Esophagus mucosa (tissue), 1 donor: ENCODE results near the gene FSIP1. TPM values are rescaled to one million over a fixed set of nuclear protein-coding genes. Genes with fewer than 3 reads are reported as not detected.

Experiments
- ATAC-seq: fragments of 200-7000 bp; cut with Tn5 transposase; one replicate; pipeline ENCODE4 v1.9.1; 2020
- total RNA-seq: library from RNA; stranded (reverse); gene quantifications from one replicate; pipeline ENCODE4 v1.2.4, GENCODE V29; 2023
- donor health status: DM: yes; HTN: yes; CAD: no.

The FSIP1 gene
- total RNA-seq, 1 donor from 2014 or later = 0.28 TPM

GRCh38 chr15:39792025-39792843, 9.6 kb upstream of the FSIP1 start:
- ATAC-seq = no peak

DNA sequence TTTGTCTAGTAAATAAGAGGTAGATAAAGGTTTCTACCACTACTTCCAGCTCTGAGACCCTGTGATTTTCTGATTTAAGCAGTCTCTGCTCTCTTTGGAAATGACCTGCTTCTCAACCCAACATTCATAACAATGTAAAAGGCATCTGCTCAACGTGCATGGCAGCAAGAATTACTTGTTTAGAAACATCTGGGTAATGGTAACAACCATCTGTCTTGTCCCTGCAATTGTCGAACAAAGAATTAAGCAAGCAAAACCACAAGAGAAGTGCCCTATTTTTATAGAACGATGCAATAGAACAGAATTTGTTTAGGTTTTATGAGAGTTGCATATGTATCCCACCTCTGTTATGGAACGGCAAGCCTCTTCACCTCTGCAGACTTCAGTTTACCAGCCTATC, 7.1 kb upstream of the FSIP1 start:
- ATAC-seq = no peak

DNA sequence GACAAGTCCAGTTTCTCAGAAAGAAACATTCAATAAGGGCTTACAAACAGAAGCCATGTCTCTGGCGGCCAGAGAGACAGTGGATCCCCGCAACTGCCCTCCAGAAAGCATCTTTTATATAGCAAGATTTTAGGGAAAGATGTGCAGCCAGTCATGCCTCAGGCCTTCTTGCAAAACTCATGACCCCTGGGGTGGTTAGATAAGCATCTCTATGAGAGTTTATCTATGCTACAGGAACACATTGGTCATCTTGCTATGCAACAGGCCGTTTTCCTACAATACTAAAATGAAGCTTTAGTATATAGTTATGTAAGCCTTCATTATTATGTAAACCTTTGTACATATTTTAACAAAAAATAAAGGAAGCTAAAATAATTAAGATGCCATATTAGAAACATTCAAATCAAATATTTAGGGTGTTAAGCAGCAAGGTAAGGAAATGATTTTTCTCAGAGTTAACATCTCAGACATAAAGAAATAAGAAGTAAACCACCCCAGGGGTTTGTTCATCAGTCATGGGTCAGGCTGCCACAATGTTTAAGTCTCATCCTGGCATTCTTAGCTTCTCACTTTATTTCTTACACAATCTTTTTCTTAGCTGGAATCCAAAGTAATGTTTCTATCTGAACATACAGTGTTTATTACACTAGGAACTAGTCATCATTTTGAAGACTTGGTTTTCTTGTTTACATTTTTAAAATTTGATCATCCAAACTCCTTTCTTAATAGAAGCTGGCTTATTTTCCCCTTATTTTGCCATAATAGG, 6.3 kb upstream of the FSIP1 start:
- no peak for ATAC-seq

DNA sequence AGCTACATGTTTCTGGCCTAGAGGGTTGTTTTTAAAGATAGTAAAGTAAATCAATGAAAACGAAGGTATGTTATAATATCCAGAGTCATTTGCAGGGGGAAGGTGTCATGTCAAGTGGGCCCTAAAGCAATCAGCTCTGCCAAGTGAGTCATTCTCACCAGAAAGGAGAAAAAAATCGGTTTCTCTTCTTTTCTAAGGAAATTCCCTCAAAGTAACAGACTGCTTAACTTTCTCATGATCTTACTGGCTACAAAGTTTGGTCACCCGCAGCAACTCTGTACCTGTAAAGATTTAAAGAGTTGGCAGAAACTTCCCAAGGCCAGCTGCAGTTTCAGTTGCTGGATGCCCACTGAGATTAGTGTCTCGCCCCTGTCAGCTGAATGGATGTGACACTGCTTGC, 5.5 kb upstream of the FSIP1 start:
- ATAC-seq = no peak

DNA sequence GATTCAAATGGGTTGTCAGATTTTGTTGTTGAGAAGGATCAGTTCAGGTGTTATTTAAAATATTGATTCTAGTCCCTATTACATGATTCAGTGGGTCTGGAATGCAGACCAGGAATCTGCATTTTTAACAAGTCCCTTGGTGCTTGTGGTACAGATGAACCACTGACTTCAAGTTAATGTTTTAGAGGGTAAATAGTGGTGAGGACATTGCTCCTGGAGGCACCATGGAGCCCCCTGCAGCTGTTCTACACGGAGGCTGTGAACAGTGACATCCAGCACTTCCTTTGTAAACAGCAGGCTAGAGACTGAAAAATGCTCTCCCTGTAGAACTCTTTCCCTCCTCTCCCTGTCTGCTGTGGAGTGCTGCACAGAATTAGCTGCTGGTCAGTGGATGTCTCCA, 4.8 kb upstream of the FSIP1 start:
- no peak for ATAC-seq

GRCh38 chr15:39786447-39787056, 3.9 kb upstream of the FSIP1 start:
- ATAC-seq = no peak

DNA sequence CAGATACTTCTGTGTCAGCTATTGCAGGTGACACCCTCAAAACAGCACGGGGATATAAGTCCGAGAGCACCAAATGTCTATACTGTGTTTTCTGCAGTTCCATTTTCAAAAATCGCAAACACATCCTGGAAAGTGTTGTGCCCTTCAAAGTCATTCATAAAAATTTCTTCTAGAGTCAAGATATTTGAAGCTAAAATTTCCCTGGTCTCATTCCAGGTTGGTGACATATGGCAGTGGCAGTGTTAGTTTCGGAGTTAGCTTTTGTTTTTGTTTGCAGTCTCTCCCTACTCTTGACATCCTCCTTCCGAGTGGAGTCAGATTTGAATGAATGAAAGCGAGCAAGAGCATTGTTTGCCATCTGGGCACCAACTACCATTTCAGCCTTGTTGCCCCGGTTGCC, 3.2 kb upstream of the FSIP1 start:
- ATAC-seq = no peak

GRCh38 chr15:39785139-39785538, 2.5 kb upstream of the FSIP1 start:
- no peak for ATAC-seq

GRCh38 chr15:39784638-39785037, 2.0 kb upstream of the FSIP1 start:
- no peak for ATAC-seq

DNA sequence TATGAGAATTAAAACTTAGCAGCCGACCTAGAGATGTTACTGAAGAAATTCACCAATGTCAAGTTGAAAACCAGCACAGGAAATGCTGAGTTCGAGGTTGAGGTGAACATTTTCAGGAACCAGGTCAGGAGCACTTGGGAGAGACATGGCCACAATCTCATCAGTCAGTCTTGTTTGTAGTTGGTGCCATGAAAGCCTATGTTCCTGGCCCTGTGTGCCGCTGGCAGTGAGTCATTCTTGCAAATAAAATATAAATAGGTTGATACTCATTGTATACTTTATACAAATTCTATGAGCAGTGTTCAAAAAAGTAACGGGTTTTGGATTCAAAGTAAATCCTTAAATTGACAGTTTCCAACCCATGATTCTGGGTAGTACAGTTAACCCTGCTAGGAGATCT, 1.5 kb upstream of the FSIP1 start:
- no peak for ATAC-seq

GRCh38 chr15:39783244-39783820, 691 bp upstream of the FSIP1 start:
- no peak for ATAC-seq

GRCh38 chr15:39781967-39782302, 706 bp downstream of the FSIP1 start:
- no peak for ATAC-seq

DNA sequence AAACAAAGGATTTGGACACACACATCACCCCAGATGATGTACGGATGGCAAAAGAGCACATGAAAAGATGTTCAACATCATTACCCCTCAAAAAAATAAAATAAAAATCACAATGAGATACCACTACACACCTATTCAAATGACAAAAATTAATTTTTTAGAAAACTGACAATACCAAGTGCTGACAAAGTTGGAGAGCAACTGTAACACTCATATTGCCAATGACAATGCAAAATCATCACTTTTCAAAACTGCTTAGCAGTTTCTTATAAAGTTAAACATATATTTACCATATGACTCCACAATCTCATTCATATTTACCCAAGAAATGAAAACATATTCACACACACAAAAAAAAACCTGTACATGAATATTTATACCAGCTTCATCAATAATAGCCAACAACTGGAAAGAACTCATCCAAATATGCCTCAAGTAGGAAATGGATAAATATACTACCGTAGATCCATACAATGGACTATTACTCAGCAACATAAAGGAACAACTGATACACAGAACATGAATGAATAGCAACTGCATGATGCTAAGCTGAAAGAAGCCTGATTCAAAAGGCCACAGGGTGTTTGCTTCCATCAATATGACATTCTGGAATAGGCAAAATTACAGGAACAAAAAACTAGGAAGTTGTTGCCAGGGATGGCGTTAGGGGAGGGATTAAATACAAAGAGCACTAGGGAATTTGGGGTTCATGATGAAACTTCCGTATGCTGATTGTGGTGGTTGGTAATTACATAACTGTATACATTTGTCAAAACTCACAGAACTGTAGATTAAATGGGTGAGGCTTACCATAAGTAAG, 1.3 kb downstream of the FSIP1 start:
- ATAC-seq = no peak

DNA sequence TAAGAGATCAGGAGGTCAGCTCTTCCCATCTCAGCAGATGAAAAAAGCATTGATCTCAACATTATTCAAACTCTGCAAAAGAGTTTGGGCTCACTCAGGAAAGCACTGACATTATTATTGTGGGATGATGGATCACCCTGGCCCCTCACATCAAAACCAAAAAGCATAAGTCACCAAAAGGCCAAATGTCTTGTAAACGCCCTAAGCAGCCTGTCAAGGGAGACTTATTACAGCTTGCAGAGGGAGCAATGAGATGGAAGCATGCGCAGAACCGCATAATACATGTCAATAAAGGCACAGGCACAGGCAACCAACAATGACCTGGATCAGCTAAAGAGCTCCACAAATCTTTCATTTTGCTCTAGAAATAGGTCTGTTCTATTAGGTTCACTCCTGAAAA, 4.6 kb downstream of the FSIP1 start:
- ATAC-seq = no peak

DNA sequence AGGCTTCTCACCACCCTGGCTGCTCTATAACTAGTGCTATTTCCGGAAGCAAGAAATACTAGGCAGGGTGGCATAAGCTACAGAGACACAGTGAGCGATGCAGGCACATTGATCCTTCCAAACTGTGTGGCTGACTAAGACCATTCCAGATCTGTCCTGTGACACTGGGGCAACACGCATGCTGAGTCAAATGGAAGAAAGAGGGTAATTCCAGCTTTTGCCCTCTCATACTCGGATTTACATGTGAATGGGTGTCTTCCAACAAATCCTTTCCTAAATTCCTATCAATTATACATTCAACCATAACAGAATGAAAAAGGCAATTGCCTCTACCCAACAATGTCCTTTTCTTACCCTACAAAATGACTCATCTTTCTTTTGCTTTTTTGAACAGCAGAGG, 5.1 kb downstream of the FSIP1 start:
- ATAC-seq = no peak

GRCh38 chr15:39776068-39776467, 6.6 kb downstream of the FSIP1 start:
- no peak for ATAC-seq

- no peak for ATAC-seq
Measured at GRCh38 chr15:39774688-39775267, 7.9 kb downstream of the FSIP1 start.

GRCh38 chr15:39770748-39771689, 11.6 kb downstream of the FSIP1 start:
- no peak for ATAC-seq

DNA sequence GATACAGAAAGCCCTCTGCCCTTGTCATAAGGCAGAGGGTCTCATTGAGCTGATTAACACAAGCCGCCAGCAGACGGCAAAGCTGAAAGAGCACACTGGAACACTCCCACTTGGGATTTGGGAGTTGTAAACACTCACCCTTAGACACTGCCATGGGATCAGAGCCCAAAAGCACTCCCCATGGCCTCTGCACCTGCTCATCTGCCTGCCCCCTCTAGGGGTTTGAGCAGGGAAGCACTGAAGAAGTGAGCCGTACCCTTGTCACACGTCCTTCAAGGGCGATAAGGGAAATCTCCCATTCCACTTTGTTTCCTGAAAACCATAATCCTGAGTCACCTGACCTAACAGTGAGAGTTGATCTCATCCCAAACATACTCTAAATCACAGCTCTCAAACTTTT, 14.7 kb downstream of the FSIP1 start:
- ATAC-seq = no peak

DNA sequence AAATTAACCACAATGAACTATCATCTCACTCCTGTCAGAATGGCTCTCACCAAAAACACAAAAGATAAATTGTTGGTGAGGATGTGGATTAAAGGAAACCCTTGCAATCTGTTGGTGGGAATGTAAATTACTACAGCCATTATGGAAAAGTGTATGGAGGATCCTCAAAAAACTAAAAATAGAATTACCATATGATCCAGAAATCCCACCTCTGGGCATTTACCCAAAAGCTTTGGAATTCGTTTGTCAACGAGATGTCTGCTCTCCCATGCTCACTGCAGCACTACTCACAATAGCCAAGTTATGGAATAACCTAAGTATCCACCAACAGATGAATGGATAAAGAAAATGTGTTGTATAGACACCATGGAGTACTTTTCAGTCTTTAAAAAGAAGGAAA, 21.6 kb downstream of the FSIP1 start:
- no peak for ATAC-seq
